Stimulated activated CD8-positive, alpha-beta memory T cell treated with anti-CD3 and anti-CD28 coated beads, Interleukin-4, amount 100 ng/mL, for 48 hours (primary cell): ENCODE measurements around the gene IQSEC1.
"Not testable (repeated sequence)": the region's sequence is repeated elsewhere in the genome, so short reads cannot be mapped to it uniquely, and the experiment has no call there.

ENCODE experiments used
- DNase-seq: peaks from one replicate; pipeline ENCODE4 v3.0.0-alpha.2; 2020

Gene IQSEC1

GRCh38 chr3:12884790-12885582 lies 188.2 kb downstream of the IQSEC1 start:
- no peak for DNase-seq

DNA sequence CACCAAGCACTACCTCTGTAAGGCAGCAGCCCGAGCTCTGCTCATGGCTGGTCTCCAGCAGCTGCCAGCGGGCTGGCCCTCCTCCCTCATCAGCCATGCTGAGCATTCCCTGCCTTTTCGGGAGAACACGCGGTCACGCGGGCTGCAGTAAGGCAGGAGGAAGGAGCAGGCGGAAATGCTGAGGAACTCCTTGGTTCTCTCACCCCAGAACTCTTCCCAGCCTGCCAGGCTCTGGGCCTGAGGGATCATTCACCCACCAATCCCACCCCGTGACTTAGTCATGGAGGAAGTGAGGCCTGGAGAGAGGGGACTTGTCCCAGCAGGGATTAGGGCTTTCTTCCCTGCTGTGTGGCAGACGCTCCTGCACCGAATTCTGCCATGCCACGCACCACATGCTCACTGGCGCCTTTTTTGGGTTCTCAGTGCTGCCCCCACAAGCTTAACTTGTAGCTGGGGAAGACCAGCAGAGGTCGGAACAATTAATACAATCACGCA lies 189.0 kb downstream of the IQSEC1 start:
- DNase-seq = no peak

- DNase-seq = no peak
Measured at GRCh38 chr3:12882336-12883310, 190.6 kb downstream of the IQSEC1 start.

- not testable (repeated sequence) for DNase-seq
Measured at GRCh38 chr3:12881858-12882257, 191.4 kb downstream of the IQSEC1 start.

DNA sequence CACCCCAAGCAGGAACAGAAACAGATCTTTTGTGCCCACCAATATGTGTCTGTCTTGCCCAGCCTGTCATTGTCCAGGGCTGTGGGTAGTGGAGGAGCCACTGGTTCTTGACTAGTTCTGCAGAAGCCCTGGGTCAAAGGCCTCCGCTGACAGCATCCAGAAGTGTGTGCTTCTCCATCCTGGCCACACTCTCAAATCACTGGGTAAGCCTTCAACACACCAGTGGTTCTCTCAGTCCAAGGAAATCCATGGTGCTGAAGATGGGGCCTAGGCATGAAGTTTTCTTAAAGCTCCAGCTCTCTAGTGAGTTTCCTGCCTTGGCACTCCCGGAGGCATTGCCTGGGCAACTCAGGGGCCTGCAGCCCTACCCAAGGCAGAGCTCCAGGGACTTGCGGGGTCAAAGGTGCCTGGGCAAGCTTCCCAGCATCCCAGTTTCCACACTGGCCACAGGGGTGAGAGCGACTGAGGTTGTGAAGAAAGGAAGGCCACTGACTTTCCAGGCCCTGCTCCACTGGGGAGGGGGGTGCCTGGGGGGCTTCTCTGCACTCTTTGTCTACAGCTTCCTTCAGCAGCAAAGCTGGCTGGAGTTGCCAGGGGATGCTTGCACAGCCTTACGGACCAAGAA lies 193.9 kb downstream of the IQSEC1 start:
- no peak for DNase-seq

- DNase-seq = not testable (repeated sequence)
Measured at GRCh38 chr3:12878758-12879157, 194.5 kb downstream of the IQSEC1 start.

DNA sequence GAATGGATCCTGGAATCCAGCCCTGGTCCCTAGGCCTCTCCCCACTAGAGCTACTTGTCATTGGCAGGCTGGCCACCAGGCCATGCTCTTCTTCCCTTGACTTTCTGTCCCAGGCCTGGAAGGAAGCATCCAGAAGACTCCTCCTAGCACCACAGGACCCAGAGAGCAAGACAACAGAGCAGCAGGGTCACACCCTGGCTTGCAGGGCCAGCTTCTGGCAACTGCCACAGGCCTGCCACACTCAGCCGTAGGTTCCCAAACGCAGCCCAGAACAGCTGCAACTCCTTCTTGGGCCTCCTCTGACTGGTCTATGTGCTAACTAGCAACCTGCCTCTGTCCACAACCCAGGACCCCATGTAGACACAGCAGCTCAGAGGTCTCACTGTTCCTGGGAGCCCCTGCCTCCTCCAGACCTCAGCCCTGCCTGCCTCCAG lies 195.1 kb downstream of the IQSEC1 start:
- no peak for DNase-seq

GRCh38 chr3:12877040-12877439 lies 196.2 kb downstream of the IQSEC1 start:
- no peak for DNase-seq

GRCh38 chr3:12875857-12876836 lies 197.1 kb downstream of the IQSEC1 start:
- peak; percentile 37 for DNase-seq

DNA sequence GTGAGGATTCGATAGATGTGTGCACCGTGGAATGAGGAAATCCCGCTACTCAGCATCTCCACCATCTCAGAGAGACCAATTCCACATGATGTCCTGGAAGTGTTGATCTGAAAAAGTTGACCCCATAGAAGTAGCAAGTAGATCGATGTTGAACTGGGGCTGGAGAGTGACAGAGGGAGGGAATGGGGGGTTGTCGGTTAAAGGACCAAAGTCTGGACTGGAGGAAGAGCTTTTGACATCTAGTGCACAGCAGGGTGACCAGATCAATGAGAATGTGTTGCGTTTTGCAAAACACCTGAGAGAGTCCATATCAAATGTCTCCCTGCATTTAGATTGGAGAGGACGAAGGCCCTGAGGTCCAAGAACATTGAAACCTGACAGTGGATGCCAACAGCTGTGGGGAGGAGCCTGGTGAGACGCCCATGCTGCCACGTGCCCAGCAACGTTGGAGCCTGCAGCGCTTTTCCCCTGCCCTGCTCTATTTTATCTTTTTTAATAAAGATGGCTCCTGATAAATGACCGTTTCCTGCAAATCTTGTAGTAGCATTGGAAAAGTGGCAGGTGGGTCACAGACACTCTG lies 201.7 kb downstream of the IQSEC1 start:
- no peak for DNase-seq

DNA sequence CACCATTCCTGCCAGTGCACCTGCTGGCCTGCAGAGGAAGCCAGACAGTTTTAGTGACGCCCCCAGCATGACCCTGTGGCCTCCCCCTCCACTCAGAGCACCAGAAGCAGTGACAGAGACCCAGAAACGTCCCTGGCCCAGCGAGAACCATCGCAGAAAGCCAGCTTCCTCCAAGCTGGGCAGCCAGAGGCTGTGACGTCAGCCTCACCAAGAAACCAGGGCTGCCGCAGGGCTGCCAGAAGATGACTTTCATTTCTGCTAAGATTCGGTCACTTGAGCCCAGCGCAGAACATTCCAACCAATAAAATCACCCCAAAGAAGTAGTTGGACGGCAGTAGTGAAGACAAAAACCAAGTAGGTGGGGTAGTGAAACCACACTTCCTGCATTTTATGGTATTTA lies 202.3 kb downstream of the IQSEC1 start:
- DNase-seq = no peak

GRCh38 chr3:12869035-12869621 lies 204.1 kb downstream of the IQSEC1 start:
- peak; percentile 71 for DNase-seq

- peak; percentile 75 for DNase-seq
Measured at GRCh38 chr3:12868039-12869034, 204.9 kb downstream of the IQSEC1 start.

GRCh38 chr3:12866836-12867235 lies 206.4 kb downstream of the IQSEC1 start:
- no peak for DNase-seq

GRCh38 chr3:12865271-12865670 lies 208.0 kb downstream of the IQSEC1 start:
- DNase-seq = no peak

GRCh38 chr3:12862387-12862786 lies 210.8 kb downstream of the IQSEC1 start:
- DNase-seq = no peak

- DNase-seq = no peak
Measured at GRCh38 chr3:12861611-12862010, 211.6 kb downstream of the IQSEC1 start.

DNA sequence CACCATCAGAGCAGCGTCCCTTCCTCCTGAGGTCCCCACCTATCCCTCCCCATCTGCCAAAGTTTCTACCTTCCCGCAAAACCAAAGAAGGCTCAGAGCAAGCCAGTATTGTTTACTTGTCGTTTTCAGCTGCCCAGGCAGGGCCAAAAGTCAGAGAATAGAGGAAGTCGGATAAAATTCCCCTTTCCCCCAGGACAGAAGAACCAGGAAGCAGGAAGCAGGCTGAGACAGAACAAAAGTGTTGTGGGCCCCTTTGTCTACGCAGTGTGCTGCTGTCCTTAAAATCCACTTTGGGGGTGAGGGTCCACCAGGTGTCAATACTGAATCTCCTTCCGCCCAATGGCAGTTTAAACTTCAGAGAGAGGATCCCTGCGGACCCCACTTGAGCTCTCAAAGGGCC lies 213.4 kb downstream of the IQSEC1 start:
- no peak for DNase-seq

DNA sequence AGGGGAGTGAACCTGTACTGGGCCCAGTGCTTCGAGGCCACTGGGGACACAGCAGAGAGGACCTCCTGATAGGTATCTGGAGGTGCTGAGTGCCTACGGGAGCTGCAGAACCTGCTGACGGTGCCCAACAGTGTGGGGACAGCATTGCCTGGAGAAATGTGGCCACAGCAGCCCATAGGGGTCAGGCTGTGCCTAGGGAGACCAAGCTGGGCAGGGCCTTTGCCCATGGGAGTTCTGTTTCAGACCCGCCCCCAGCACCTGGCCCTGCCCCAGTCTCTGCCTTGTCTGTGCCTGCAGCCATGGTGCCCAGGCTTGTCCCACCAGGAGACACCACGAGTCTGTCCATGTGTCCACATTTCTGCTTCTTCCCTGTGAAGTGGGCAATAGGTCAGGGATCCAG lies 216.6 kb downstream of the IQSEC1 start:
- DNase-seq = no peak

- DNase-seq = no peak
Measured at GRCh38 chr3:12854565-12854964, 218.7 kb downstream of the IQSEC1 start.
